GM21360 (cell line): ENCODE results near the gene CRIP2.

Source experiments
- ATAC-seq: cut with Tn5 transposase; IDR thresholded peaks from one replicate; pipeline ENCODE4 v1.9.1; 2021; ENCODE audit warnings: mild to moderate bottlenecking, moderate library complexity; ENCODE audit not compliant: unreplicated experiment

CRIP2 gene

DNA sequence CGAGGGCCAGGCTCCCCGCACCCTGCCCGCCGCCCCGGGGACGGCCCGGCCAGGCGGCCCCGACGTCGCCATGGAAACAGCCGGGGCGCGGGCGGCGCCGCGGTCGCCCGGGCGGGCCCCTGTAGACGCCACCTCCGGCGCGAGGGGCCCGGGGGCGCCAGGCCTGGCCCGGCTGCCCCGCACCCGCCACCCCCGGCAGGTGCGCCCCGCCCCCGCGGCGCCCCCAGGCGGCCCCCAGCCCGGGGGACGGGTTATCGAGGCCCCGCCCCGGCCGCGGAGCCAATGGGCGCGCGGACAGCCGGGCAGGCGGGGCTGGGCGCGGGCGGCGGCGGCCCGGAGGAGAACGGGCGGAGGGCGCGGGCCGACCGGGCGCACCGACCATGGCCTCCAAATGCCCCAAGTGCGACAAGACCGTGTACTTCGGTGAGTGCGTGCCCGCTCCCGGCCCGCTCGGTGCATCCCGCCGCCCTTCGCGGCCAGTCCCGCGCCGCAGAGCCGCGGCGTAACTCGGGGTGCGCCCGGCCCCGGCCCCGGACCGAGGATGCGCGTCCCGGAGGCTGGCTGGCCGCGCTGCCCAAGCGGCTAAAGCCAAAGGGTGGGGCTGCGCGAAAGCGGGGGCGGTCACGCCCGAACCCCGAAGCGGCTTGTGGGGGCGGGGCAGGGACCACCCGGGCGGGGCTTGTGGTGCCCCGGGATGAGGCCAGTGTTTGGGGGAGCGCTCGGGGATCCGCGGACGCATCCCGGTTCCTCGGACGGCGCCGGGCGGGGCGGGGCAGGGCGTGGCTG, at the start of gene CRIP2:
TSS of gene CRIP2 (plus strand) at position 339 of the 786 bp plus-strand sequence. CDS start at position 381, 42 bp downstream.
- no peak for ATAC-seq

DNA sequence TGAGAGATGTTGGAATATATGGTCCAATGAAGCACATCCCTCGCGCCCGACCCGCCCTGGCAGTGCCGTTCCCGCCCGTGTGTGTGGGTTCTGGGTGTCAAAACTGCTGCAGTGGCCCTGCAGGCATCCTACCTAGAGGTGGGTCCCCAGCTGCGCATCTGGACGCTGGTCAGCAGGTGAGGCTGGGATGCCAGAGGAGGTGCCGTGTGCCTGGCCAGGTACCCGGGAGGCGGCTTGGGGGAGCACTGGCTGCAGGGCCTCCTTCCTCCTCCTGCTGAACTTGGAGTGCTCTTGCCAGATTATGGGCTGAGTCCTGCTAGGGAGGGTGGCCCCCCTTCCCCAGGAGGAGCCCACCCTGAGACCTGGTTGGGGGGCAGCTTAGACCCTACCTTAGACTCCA, 49.8 kb upstream of the CRIP2 start:
- no peak for ATAC-seq

DNA sequence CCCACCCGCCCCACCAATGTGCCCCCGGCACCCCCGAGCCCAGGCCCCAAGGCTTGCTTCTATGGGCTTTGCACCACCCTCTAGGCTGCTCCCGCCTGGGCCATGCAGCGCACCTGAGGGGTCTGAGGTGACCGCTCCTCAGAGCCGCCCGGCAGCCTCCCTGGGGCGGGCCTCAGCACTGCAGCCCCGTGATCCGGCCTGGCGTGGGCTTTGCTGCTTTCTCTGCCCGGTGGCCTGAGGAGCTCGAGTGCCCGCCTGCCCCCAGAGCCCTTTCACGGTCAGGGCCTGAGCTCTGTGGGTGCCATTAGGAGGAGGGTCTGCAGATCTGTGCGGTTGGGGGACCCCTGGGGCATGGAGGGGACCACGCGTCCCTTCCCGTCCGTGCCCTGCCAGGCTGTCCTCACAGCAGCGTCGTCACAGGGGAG, 48.8 kb upstream of the CRIP2 start:
- no peak for ATAC-seq

GRCh38 chr14:105426416-105427130, 48.0 kb upstream of the CRIP2 start:
- no peak for ATAC-seq

- ATAC-seq, result no peak
Measured at GRCh38 chr14:105427412-105427811, 47.2 kb upstream of the CRIP2 start.

DNA sequence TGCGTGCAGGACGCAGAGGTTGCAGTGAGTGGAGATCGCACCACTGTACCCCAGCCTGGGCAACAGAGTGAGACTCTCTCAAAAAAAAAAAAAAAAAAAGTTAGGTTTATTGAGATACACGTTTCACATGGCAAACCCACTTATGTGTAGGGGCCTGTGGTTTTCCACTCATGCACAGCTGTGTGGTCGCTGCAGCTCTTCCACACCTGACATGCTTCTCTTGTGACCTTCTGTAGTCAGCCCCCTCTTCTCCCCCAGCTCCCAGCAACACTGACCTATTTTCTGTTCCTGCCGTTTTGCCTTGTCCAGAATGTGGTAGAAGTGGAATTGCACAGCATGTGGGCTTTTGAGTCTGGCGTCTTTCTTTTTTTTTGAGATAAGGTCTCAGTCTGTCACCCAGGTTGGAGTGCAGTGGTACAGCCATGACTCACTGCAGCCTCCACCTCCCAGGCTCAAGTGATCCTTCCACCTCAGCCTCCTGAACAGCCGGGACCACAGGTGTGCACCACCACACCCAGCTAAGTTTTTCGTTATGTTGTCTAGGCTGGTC, 46.6 kb upstream of the CRIP2 start:
- no peak for ATAC-seq

- no peak for ATAC-seq
Measured at GRCh38 chr14:105430042-105430441, 44.6 kb upstream of the CRIP2 start.

- no peak for ATAC-seq
Measured at GRCh38 chr14:105430565-105430964, 44.1 kb upstream of the CRIP2 start.

DNA sequence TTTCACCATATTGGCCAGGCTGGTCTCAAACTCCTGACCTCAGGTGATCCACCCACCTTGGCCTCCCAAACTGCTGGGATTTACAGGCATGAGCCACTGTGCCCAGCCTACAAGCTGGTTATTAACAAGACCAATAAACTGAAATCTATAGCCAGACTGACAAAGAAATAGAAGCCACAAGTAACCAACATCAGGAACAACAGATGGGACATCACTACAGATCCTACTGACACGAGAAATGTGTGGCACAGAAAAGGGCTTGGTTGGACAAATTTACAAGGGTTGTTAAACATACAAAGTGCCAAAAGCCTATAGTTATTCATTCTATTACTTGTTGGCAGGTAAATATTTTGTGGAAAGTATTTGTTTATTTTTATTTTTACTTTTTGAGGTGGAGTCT, 43.4 kb upstream of the CRIP2 start:
- ATAC-seq, result no peak

- no peak for ATAC-seq
Measured at GRCh38 chr14:105432657-105433056, 42.0 kb upstream of the CRIP2 start.

- ATAC-seq, result no peak
Measured at GRCh38 chr14:105433161-105433605, 41.4 kb upstream of the CRIP2 start.

DNA sequence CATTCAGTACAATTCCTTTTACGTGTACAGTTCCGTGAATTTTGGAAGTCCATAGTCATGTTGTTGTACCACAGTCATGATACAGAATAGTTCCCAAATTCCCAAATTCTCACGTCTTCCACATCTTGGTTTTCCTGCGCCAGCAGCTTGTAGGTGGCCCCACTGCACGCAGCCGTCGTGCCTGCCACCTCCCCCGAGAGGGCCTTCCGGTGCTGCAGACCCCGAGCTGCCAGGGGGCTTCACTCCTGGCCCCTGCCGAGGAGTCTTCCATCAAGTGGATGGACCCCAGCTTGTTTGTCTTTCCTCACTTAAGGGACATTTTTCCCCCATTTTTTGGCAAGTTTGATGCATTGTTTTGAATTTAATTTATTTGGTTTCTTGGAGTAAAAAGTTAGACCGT, 38.2 kb upstream of the CRIP2 start:
- ATAC-seq, result no peak

DNA sequence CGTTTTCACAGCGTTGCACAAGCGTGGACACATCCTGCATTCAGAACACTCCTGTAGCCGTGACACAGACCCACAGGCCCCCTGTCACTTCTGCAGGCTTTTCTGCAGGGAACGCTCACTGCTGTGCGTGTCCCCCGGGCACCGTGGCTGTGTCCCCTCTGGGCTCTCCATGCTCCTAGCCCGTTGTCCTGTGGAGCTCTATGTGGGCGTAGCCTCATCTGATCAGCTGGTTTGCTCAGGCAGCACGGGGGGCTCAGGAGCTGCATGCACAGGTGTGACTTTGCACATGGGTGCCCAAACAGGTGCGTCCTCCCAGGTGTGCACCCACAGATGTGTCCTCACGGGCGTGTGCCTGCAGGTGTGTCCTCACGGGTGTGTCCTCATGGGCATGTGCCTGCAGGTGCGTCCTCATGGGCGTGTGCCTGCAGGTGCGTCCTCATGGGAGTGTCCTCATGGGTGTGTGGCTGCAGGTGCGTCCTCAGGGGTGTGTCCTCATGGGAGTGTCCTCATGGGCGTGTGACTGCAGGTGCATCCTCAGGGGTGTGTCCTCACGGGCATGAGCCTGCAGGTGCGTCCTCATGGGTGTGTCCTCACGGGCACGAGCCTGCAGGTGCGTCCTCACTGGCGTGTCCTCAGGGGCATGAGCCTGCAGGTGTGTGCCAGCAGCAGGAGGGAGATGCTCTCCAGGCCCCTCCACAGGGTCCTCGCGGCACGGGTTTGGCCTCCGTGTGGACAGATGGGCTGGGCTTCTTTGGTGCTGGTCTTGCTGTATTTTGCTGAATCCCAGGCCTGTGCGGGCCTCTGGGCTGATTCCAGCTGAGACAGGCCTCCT, 37.5 kb upstream of the CRIP2 start:
- ATAC-seq, result no peak

GRCh38 chr14:105437723-105438500, 36.7 kb upstream of the CRIP2 start:
- no peak for ATAC-seq

DNA sequence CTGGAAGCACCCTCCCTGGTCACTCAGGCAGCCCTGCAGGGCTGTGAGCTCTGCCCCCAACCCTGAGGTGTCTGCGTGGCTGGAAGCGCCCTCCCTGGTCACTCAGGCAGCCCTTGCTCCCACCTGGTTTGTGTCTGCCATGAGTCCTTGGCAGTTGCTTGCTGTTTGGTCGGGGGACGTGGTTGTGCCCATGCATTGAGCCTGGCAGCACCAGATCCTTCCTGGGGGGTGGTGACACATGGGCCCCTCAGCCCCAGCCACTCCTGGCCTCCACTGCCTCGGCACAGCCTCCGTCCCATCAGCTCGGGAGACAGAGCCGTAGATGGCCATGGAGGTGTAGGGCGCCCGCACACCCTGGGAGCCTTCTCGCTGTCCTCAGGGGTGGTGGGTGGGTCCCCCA, 35.4 kb upstream of the CRIP2 start:
- no peak for ATAC-seq

DNA sequence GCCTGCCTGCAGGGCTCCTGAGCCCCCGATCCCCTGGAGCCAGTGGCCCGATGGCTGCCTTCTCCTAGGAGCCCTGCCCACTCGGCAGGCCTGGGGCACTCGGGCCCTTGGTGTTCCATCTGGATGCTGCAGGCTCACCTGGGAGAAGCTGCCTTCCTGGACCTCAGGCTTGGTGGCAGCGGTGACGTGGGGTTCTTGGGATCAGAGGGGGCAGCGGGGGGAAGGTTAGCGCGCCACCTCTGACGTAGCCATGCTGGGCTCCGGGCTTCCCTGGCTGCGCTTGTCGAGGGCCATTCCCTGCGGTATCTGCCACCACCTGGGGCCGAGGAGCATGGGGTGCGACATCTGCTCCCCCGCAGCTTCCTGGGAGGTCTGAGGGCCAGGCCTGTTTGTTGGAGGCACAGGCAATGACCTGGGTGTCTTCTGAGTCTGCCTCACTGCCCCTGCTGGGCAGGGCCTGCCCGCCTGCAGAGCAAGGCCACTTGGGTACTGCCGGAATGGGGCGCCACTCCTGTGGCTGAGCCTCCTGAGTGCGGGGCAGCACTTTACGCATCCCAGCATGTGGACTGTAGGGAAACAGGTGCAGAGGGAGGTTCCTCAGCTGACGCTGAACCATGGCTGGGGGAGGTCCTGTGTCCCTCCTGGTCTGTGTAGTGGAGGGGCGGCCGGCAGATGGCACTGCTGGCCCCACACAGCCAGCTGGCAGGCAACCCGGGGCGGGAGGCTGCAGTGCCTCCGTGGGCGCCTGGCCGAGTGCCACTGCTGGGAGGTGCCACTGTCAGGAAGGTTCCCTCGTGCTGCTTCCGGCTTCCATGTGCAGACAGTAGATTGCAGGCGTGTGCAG, 34.7 kb upstream of the CRIP2 start:
- ATAC-seq, result no peak

GRCh38 chr14:105440554-105440900, 34.1 kb upstream of the CRIP2 start:
- ATAC-seq, result no peak

GRCh38 chr14:105440992-105441391, 33.6 kb upstream of the CRIP2 start:
- no peak for ATAC-seq

- no peak for ATAC-seq
Measured at GRCh38 chr14:105442125-105442524, 32.5 kb upstream of the CRIP2 start.

GRCh38 chr14:105442834-105443233, 31.8 kb upstream of the CRIP2 start:
- ATAC-seq, result no peak
